Naive B cell (primary cell): ENCODE measurements around the gene TLE3. TPM values are rescaled to one million over a fixed set of nuclear protein-coding genes. Genes with fewer than 3 reads are reported as not detected.

Experiments used
- ATAC-seq, 2 donors: fragments of 150-1000 bp; cut with Tn5 transposase; 2 replicates each; pipeline ENCODE4 v1.10.0; 2021; ENCODE audit warnings: low read depth in 2 of 2, mild to moderate bottlenecking in 2 of 2, moderate library complexity in 2 of 2
- DNase-seq: peaks from one replicate; pipeline ENCODE4 v3.0.0; 2022
- H3K27ac Mint-ChIP-seq, 6 donors: one replicate each; pipeline ENCODE4 v1.8.0; 2020 to 2022; ENCODE audit warnings: mild to moderate bottlenecking in 6 of 6, mixed read lengths in 6 of 6, moderate library complexity in 5 of 6, inconsistent platforms in 2 of 6
- H3K27me3 Mint-ChIP-seq, 3 donors: one replicate each; pipeline ENCODE4 v1.8.0; 2021 to 2022; ENCODE audit warnings: mixed read lengths in 3 of 3, mild to moderate bottlenecking in 1 of 3
- H3K36me3 Mint-ChIP-seq, 2 donors: one replicate each; pipeline ENCODE4 v1.8.0; 2020 to 2022; ENCODE audit warnings: mixed read lengths in 2 of 2, inconsistent platforms in 1 of 2, mild to moderate bottlenecking in 1 of 2
- H3K4me1 Mint-ChIP-seq, 3 donors: one replicate each; pipeline ENCODE4 v1.8.0; 2020 to 2022; ENCODE audit warnings: mixed read lengths in 3 of 3, inconsistent platforms in 1 of 3, mild to moderate bottlenecking in 1 of 3, moderate library complexity in 1 of 3
- H3K4me3 Mint-ChIP-seq, 8 donors: one replicate each; pipeline ENCODE4 v1.8.0; 2020 to 2022; ENCODE audit warnings: mild to moderate bottlenecking in 8 of 8, mixed read lengths in 8 of 8, moderate library complexity in 8 of 8, inconsistent platforms in 2 of 8
- H3K9me3 Mint-ChIP-seq, 7 donors: one replicate each; pipeline ENCODE4 v1.8.0; 2020 to 2022; ENCODE audit warnings: mixed read lengths in 7 of 7, mild to moderate bottlenecking in 5 of 7, inconsistent platforms in 2 of 7, moderate library complexity in 1 of 7
- polyA plus RNA-seq, 6 donors: library from polyadenylated mRNA; unstranded; fragments of 300-500 nt; fragmentation: Illumina TruSeq; gene quantifications; one replicate each; pipeline ENCODE4 v1.2.3, GENCODE V29; 2021; ENCODE audit warnings: low read depth in 6 of 6

The TLE3 gene
- polyA plus RNA-seq, 6 donors from 2014 or later = 0.40 to 37.9 (median 15.8) TPM

DNA sequence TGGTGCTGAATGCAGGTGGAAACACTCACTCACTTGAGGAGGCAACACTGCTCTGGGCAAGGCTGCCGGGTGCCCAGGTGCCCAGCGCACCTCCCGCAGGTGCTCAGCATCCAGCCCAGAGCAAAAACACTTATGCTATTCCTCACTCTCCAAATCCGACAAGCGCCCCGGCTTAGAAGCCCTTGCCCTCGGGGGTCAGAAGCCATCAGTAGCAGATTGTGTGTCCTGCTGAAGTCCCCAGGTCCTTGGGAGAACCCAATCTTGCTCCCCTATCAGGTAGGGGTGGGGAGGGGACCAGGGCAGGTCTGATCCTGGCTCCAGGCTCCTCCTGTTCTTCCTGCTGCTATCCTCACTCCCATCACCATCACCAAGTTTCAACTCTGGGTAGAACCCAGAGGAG, 46.7 kb downstream of the TLE3 start:
- DNase-seq (no peak), ATAC-seq (no peak)
- H3K27ac Mint-ChIP-seq = peak overlapping the region in 2 of 6 donors; percentile 9 to 42
- H3K4me3 Mint-ChIP-seq = peak overlapping the region in 1 of 8 donors; percentile 76
- no peaks in the 10 kb centered on the region for H3K9me3 Mint-ChIP-seq
- no peaks in the 10 kb centered on the region for H3K27me3 Mint-ChIP-seq
- peaks cover 9 to 60% of the 10 kb centered on the region in 2 donors for H3K36me3 Mint-ChIP-seq
- H3K4me1 Mint-ChIP-seq = peaks cover 2 to 6% (median 3%) of the 10 kb centered on the region in 3 donors

DNA sequence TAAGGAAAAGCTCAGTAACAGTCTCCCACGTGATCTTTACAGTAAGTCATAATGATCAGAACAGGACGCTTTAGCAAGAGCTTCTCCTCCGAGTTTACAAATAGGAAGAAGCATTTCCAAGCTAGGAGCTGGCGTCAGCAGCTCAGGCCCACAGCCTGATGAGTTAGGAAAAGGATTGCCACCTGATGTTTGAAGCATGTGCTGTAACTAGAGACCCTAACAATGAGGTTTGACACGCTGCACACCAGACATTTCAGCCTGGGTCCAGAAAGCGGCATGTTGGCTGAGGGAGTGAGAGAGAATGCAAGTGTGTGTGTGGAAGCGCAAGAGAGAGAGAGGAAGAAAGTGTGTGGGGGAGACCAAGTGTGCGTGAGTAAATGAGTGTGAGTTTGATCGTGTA, 47.3 kb downstream of the TLE3 start:
- ATAC-seq = no peak
- Mint-ChIP-seq H3K27ac (peak overlapping the region in 1 of 6 donors; percentile 1), H3K4me3 (no peak overlapping the region), H3K9me3 (no peaks in the 10 kb centered on the region), H3K36me3 (peaks cover 9 to 57% of the 10 kb centered on the region in 2 donors), H3K27me3 (no peaks in the 10 kb centered on the region), H3K4me1 (peaks cover 2 to 7% (median 3%) of the 10 kb centered on the region in 3 donors)
- no peak for DNase-seq

GRCh38 chr15:70049701-70050301, 47.9 kb downstream of the TLE3 start:
- peaks cover 9 to 53% of the 10 kb centered on the region in 2 donors for H3K36me3 Mint-ChIP-seq
- DNase-seq = no peak
- no peaks in the 10 kb centered on the region for H3K27me3 Mint-ChIP-seq
- no peak overlapping the region for H3K4me3 Mint-ChIP-seq
- H3K27ac Mint-ChIP-seq = peak overlapping the region in 2 of 6 donors; percentile 39 to 80
- ATAC-seq = no peak
- peaks cover 0 to 1% (median 0%) of the 10 kb centered on the region in 7 donors for H3K9me3 Mint-ChIP-seq
- H3K4me1 Mint-ChIP-seq = peaks cover 2 to 7% (median 4%) of the 10 kb centered on the region in 3 donors

- ATAC-seq = no peak
- DNase-seq = no peak
- Mint-ChIP-seq H3K36me3 (peaks cover 9 to 53% of the 10 kb centered on the region in 2 donors), H3K27ac (peak overlapping the region in 4 of 6 donors; percentile 22 to 89 (median 34)), H3K27me3 (no peaks in the 10 kb centered on the region), H3K4me1 (peaks cover 2 to 8% (median 7%) of the 10 kb centered on the region in 3 donors), H3K9me3 (peaks cover 0 to 5% (median 0%) of the 10 kb centered on the region in 7 donors), H3K4me3 (peak overlapping the region in 1 of 8 donors; percentile 58)
These were observed 48.9 kb downstream of the TLE3 start for GRCh38 chr15:70048578-70049514.

DNA sequence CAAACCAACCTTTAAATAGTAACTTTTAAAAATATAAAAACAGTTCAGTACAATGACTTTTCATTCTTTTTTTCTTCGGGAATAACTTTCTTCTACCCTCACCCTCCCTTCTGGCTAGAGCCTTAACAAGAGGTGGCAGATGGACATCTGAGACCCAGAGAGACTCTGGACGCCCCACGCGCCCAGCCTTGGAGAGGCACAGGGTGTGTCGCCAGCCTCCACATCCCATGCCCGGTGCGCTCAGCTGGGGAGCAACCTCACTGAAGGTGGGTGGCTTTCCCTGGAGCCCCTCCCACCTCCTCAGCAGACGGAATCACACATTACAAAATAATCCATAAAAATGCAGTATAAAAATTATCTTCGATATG, 49.5 kb downstream of the TLE3 start:
- Mint-ChIP-seq H3K4me3 (no peak overlapping the region), H3K9me3 (peaks cover 0 to 5% (median 0%) of the 10 kb centered on the region in 7 donors)

DNA sequence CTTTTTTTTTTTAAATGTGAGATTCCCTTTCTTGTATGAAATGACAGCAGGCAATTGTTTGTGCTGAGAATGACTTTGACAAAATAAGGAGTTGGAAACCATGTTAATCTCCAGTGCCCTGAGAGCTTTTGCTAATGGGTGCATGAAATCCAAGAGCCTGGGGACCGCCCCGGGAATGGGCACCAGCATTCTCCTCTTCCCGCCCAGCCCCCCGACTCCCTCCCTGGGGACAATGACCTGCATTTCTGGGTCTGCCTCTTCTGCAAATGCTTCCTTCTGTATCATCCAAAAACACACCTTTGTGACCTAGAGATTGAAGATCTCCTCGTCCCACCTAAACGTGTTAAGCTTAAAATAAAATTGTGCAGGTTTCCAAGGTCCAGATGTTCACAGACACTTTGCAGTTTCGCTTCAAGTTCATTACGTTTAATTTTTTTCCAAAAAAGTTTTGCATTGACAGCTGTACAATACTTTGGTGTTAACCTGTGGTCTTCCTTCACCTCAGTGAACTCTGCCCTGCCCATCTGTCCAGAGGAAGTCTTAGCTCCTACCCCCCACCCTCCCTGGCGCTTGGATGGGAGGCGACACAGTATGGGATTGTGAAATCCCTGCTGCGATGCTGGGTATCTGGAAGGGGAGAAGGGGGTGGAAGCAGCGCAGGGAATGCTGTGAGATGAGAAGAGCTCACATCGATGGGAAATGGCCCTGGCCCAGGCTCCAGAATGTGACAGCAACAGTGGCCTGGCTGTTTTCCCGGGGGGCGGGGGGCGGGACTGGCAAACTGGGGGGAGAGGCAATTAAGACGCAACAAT, 50.1 kb downstream of the TLE3 start:
- peaks cover 9 to 53% of the 10 kb centered on the region in 2 donors for H3K36me3 Mint-ChIP-seq
- peaks cover 0 to 3% (median 0%) of the 10 kb centered on the region in 3 donors for H3K27me3 Mint-ChIP-seq
- H3K4me1 Mint-ChIP-seq = peaks cover 2 to 12% (median 10%) of the 10 kb centered on the region in 3 donors
- H3K27ac Mint-ChIP-seq = peak overlapping the region in 4 of 6 donors; percentile 15 to 55 (median 36)
- no peak overlapping the region for H3K4me3 Mint-ChIP-seq
- ATAC-seq = no peak
- DNase-seq = no peak
- H3K9me3 Mint-ChIP-seq = peaks cover 0 to 8% (median 0%) of the 10 kb centered on the region in 7 donors

More for the DNA sequence above, 49.5 kb downstream of the TLE3 start:
- peaks cover 2 to 8% (median 7%) of the 10 kb centered on the region in 3 donors for H3K4me1 Mint-ChIP-seq
- ATAC-seq (no peak), DNase-seq (no peak)
- no peaks in the 10 kb centered on the region for H3K27me3 Mint-ChIP-seq
- H3K36me3 Mint-ChIP-seq = peaks cover 9 to 52% of the 10 kb centered on the region in 2 donors
- peak overlapping the region in 1 of 6 donors; percentile 55 for H3K27ac Mint-ChIP-seq

DNA sequence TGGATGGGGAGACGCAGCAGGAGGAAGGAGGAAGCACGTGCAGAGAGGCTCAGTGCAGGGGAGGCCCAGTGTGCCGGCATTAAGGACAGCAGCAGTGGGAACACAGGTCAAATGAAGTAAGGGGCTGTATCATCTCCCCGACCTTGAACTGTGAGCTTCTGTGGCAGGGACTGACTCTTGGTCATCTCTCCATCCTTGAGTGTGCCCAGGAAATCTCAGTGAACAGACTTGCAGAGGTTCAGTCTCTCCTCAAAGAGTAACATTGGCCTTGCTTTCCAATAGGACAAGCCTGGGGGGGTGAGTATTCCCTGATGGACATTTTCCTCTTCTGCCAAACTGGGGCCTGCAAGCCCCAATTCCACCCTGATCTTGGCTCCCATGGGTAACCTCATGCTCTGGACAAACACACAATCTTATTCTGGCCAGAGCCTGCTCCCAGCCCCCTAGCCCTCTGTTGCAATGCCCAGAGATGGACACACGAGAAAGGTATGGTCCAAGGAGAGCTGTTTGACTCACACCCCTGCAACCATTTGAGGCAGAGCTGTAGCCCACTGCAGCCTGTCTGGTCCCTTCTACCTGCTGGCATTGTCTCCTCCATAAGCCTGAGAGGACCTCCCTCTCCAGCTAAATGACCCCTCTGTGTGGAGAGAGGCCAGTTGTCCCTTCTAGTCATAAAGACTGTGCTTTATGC, 50.9 kb downstream of the TLE3 start:
- peak overlapping the region in 3 of 6 donors; percentile 55 to 87 (median 74) for H3K27ac Mint-ChIP-seq
- ATAC-seq (no peak), DNase-seq (no peak)
- peaks cover 0 to 11% (median 0%) of the 10 kb centered on the region in 7 donors for H3K9me3 Mint-ChIP-seq
- peaks cover 9 to 56% of the 10 kb centered on the region in 2 donors for H3K36me3 Mint-ChIP-seq
- H3K4me3 Mint-ChIP-seq = no peak overlapping the region
- peaks cover 2 to 15% (median 13%) of the 10 kb centered on the region in 3 donors for H3K4me1 Mint-ChIP-seq
- peaks cover 0 to 5% (median 0%) of the 10 kb centered on the region in 3 donors for H3K27me3 Mint-ChIP-seq

DNA sequence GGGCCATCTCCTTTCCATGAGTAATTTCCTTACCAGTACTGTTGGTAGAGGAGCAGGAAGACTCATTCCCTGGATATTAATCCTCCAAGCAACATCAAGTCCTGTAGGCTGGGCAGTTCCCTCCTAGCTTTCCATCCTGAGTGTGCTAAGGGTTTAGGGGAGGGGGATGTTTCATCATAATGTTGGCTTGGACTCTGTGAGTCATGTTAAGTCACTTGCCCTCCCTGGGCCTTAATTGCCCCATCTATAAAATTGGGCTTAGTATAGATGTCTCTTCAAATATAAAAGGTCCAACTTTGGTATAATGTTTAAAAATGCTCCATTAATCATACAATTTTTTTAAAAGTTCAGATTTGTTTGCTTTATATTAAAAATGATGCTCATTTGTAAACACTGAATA, 52.7 kb downstream of the TLE3 start:
- peaks cover 0 to 5% (median 0%) of the 10 kb centered on the region in 3 donors for H3K27me3 Mint-ChIP-seq
- H3K4me3 Mint-ChIP-seq = no peak overlapping the region
- peaks cover 3 to 40% of the 10 kb centered on the region in 2 donors for H3K36me3 Mint-ChIP-seq
- peaks cover 4 to 15% (median 13%) of the 10 kb centered on the region in 3 donors for H3K4me1 Mint-ChIP-seq
- DNase-seq (no peak), ATAC-seq (no peak)
- no peak overlapping the region for H3K27ac Mint-ChIP-seq
- peaks cover 0 to 11% (median 0%) of the 10 kb centered on the region in 7 donors for H3K9me3 Mint-ChIP-seq

DNA sequence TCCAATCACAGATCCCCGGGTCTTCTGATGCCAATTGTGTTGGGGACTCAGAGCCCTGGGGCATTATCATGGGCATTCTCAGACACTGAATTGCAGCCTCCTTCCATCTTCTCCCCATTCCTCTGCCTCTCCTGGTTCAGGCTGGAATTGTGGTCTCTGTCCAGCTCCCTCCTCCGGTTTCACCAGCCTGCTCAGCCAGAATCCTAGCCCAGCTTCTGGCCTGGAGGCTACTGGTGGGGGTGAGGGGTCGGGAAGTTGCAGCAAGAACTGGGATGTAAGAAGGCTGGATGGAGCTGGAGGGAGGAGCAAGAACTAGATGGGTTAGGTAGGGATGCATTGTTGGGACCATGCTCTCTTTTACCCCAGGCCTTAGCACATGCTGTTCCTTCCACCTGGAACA, 53.5 kb downstream of the TLE3 start:
- ATAC-seq (no peak), DNase-seq (no peak)
- Mint-ChIP-seq H3K4me1 (peaks cover 4 to 15% (median 13%) of the 10 kb centered on the region in 3 donors), H3K27ac (peak overlapping the region in 1 of 6 donors; percentile 74), H3K36me3 (peaks cover 0 to 32% of the 10 kb centered on the region in 2 donors), H3K9me3 (peaks cover 0 to 11% (median 0%) of the 10 kb centered on the region in 7 donors), H3K4me3 (no peak overlapping the region), H3K27me3 (peaks cover 0 to 5% (median 0%) of the 10 kb centered on the region in 3 donors)

- Mint-ChIP-seq H3K4me3 (no peak overlapping the region), H3K4me1 (peaks cover 4 to 15% (median 14%) of the 10 kb centered on the region in 3 donors), H3K27me3 (peaks cover 0 to 5% (median 0%) of the 10 kb centered on the region in 3 donors), H3K9me3 (peaks cover 0 to 11% (median 0%) of the 10 kb centered on the region in 7 donors), H3K36me3 (peaks cover 0 to 26% of the 10 kb centered on the region in 2 donors), H3K27ac (peak overlapping the region in 1 of 6 donors; percentile 8)
- DNase-seq (no peak), ATAC-seq (no peak)
These were observed 54.1 kb downstream of the TLE3 start for GRCh38 chr15:70043590-70043989.

DNA sequence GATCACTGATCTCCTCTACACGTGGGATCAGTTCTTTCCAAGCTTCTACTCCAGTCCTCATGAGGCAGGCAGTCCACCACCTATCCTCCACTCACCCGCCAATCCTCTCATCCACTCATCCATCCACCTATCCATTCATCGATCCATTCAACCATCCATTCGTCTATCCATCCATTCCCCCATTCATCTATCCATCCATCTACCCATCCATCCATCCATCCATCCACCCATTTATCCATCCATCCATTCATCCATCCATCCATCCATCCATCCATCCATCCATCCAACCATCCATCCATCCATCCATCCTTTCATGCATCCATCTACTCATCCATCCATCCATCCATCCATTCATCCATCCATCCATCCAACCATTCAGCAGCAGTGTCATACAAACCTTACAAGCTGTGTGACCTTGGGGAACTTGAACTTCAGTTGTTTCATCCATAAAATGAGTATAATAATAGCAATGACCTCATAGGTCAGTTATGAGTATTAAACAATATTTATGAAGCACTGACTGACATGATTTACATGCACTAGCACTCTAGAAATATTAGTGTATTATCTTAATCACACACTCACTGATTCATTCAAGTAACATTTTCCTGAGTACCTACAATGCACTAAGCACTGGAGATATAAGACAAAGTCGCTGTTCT, 55.0 kb downstream of the TLE3 start:
- peak overlapping the region in 1 of 6 donors; percentile 41 for H3K27ac Mint-ChIP-seq
- H3K27me3 Mint-ChIP-seq = peaks cover 0 to 5% (median 0%) of the 10 kb centered on the region in 3 donors
- H3K36me3 Mint-ChIP-seq = peaks cover 0 to 26% of the 10 kb centered on the region in 2 donors
- peaks cover 0 to 11% (median 0%) of the 10 kb centered on the region in 7 donors for H3K9me3 Mint-ChIP-seq
- H3K4me3 Mint-ChIP-seq = no peak overlapping the region
- H3K4me1 Mint-ChIP-seq = peaks cover 7 to 18% (median 17%) of the 10 kb centered on the region in 3 donors
- DNase-seq (no peak), ATAC-seq (no peak)

DNA sequence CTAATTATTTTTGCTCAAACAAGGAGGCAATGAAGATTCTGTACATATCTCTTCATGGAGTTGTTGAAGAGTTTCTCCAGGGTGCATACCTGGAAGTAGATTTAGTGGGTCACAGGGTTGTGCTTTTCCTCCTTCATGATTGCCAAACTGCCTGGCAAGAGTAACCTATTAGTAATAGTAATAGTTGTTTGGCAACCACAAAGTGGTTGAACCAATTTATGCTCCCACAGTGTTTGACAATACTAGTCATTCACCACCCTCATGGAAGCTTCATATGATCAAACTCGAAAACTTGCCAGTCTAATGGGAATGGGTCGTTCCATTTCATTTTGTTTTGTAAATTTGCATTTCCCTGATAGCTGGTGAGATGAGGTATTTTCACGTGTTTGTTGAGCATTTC, 57.8 kb downstream of the TLE3 start:
- no peak overlapping the region for H3K27ac Mint-ChIP-seq
- peaks cover 0 to 11% (median 0%) of the 10 kb centered on the region in 7 donors for H3K9me3 Mint-ChIP-seq
- H3K27me3 Mint-ChIP-seq = peaks cover 0 to 5% (median 0%) of the 10 kb centered on the region in 3 donors
- peaks cover 32 to 41% (median 38%) of the 10 kb centered on the region in 3 donors for H3K4me1 Mint-ChIP-seq
- peaks cover 0 to 24% of the 10 kb centered on the region in 2 donors for H3K36me3 Mint-ChIP-seq
- DNase-seq (no peak), ATAC-seq (no peak)
- H3K4me3 Mint-ChIP-seq = no peak overlapping the region
